HepG2 (cell line): Measurements from ENCODE around the gene ZNRF3. TPM values are rescaled to one million over a fixed set of nuclear protein-coding genes. Genes with fewer than 3 reads are reported as not detected.

Experiments used
- EEA1 ChIP-seq: sonication (generic); formaldehyde crosslinking; IDR thresholded peaks from 2 replicates; pipeline ENCODE4 v1.5.1; 2020; ENCODE audit warnings: mild to moderate bottlenecking, missing genetic modification reagents, borderline replicate concordance
- ELF3 ChIP-seq: IDR thresholded peaks from 2 replicates; pipeline ENCODE4 v1.6.1; 2016; ENCODE audit warnings: missing genetic modification reagents, missing compliant biosample characterization
- MIER3 ChIP-seq: IDR thresholded peaks from 2 replicates; pipeline ENCODE4 v1.6.1; 2016; ENCODE audit warnings: missing compliant biosample characterization, borderline replicate concordance
- RFX3 ChIP-seq: IDR thresholded peaks from 2 replicates; pipeline ENCODE4 v1.6.1; 2016; ENCODE audit warnings: missing biosample characterization, missing genetic modification reagents
- SETDB1 ChIP-seq: sonication (generic); formaldehyde crosslinking; IDR thresholded peaks from 2 replicates; pipeline ENCODE4 v1.5.1; 2020; ENCODE audit warnings: missing genetic modification reagents, mild to moderate bottlenecking, borderline replicate concordance
- SRY ChIP-seq: sonication (generic); formaldehyde crosslinking; IDR thresholded peaks from 2 replicates; pipeline ENCODE4 v1.8.0; 2022; ENCODE audit warnings: mild to moderate bottlenecking, missing genetic modification reagents
- TCF12 ChIP-seq, 2 experiments: fragments of 450-650 bp in 1 of 2; sonication (generic) in 1 of 2; formaldehyde crosslinking in 1 of 2; IDR thresholded peaks; 2 replicates each; pipeline versions ENCODE4 v1.6.1 to v1.8.0; 2017 to 2022; ENCODE audit warnings: antibody characterized with exemption in 1 of 2, mild to moderate bottlenecking in 1 of 2, missing genetic modification reagents in 1 of 2, moderate library complexity in 1 of 2
- YY1 ChIP-seq: IDR thresholded peaks from 2 replicates; pipeline ENCODE4 v1.6.1; 2011; ENCODE audit warnings: low read length, low read depth, moderate library complexity, mild to moderate bottlenecking; ENCODE audit not compliant: insufficient read depth, insufficient replicate concordance
- ZKSCAN5 ChIP-seq: sonication (generic); formaldehyde crosslinking; IDR thresholded peaks from 2 replicates; pipeline ENCODE4 v1.5.1; 2020; ENCODE audit warnings: mild to moderate bottlenecking, missing genetic modification reagents
- ZNF367 ChIP-seq: sonication (generic); formaldehyde crosslinking; IDR thresholded peaks from 2 replicates; pipeline ENCODE4 v1.4.0; 2020; ENCODE audit warnings: missing genetic modification reagents, borderline replicate concordance
- ZNF383 ChIP-seq: sonication (generic); formaldehyde crosslinking; IDR thresholded peaks from 2 replicates; pipeline ENCODE4 v1.4.0; 2020; ENCODE audit warnings: missing genetic modification reagents, mild to moderate bottlenecking, borderline replicate concordance
- ZNF660 ChIP-seq: sonication (generic); formaldehyde crosslinking; IDR thresholded peaks from 2 replicates; pipeline ENCODE4 v1.5.1; 2020; ENCODE audit warnings: mild to moderate bottlenecking, low read depth, missing genetic modification reagents, borderline replicate concordance
- ZNF775 ChIP-seq: sonication (generic); formaldehyde crosslinking; IDR thresholded peaks from 2 replicates; pipeline ENCODE4 v1.4.0; 2020; ENCODE audit warnings: missing genetic modification reagents, mild to moderate bottlenecking, moderate library complexity, borderline replicate concordance
- polyA plus RNA-seq, 8 experiments: library from polyadenylated mRNA; depleted of rRNA in 3 of 8; stranded (reverse) in 7 of 8; unstranded in 1 of 8; fragments of >200 nt; fragmentation: Illumina TruSeq in 4 of 8; extraction: Trizol in 4 of 8; gene quantifications; 2 replicates each; pipeline versions ENCODE4 v1.2.1 to v1.2.3, GENCODE V29; 2011 to 2016; ENCODE audit warnings: low read depth in 4 of 8, missing spikeins in 1 of 8, mixed read lengths in 1 of 8; ENCODE audit not compliant: insufficient read depth in 1 of 8
- total RNA-seq, 5 experiments: library from RNA; depleted of rRNA; stranded (reverse); fragments of >200 nt; fragmentation: Illumina TruSeq; extraction: Trizol; gene quantifications; 2 replicates each; pipeline ENCODE4 v1.2.3, GENCODE V29; 2016; ENCODE audit warnings: low read depth in 1 of 5
- TF ChIP-seq, protein P1 (sequence below): sonication (generic); formaldehyde crosslinking; IDR thresholded peaks from 2 replicates; pipeline ENCODE4 v1.5.0; 2020; ENCODE audit warnings: mild to moderate bottlenecking, missing genetic modification reagents, borderline replicate concordance
- TF ChIP-seq, protein P2 (sequence below): sonication (generic); formaldehyde crosslinking; IDR thresholded peaks from 2 replicates; pipeline ENCODE4 v1.4.0; 2020; ENCODE audit warnings: missing genetic modification reagents, borderline replicate concordance
- TF ChIP-seq, protein P3 (sequence below): sonication (generic); formaldehyde crosslinking; IDR thresholded peaks from 2 replicates; pipeline ENCODE4 v1.5.0; 2020; ENCODE audit warnings: missing genetic modification reagents
- TF ChIP-seq, protein P4 (sequence below): sonication (generic); formaldehyde crosslinking; IDR thresholded peaks from 2 replicates; pipeline ENCODE4 v1.5.0; 2020; ENCODE audit warnings: mild to moderate bottlenecking, missing genetic modification reagents, moderate library complexity

ZNRF3 gene
- total and polyA plus RNA-seq, 2 of the 13 experiments (the other 11 are each of a cell fraction or from before 2014, with no cell fraction given) = 20.3 to 36.7 TPM

DNA sequence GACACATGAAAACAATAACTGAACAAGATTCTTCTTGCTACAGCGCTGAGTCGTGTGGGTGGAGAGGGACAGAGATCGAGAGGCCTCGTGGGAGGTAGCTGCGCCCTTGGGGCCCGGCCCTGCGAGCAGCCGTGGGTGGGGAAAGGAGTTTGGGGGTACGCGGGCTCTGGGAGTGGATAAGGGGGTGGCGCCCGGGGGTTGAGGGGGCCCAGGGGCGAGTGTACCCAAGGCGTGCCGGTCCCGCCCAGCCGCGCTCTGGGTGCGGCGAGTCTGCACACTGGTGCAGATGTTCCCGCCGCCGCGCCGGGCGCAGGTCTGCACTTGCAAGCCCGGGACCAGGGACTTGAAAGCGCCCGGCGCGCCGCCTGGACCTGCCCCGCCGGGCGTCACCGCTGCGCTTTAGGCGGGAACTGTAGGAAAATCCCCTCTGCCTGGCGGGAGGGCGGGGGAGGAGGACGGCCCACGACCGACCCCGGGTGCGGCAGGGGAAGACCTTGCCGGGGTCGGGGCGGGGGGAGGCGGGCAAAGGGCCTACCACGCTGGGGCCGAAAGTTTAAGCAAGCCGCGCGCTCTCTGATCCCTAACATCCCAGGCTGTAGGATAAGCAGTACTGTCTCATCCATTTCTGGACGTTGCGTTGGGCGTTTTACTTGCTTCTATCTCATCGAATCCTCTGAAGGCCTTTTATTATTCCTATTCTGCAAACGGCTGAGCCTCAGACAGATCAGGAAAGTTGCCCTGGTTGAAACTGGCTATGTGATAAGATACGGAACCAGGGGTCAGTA lies 188.1 kb downstream of the ZNRF3 start (continued):
- 0 out of 2 replicates have a peak, but pooled peaks have one; percentile 46 for TF ChIP-seq SRY (CRISPR knock-in tag)
- 0 out of 2 replicates have a peak, but pooled peaks have one; percentile 24 for TF ChIP-seq EEA1 (CRISPR knock-in tag)
- TF ChIP-seq ELF3 (CRISPR knock-in tag) = no peak
- TF ChIP-seq TCF12 (IDR thresholded peaks at IDR 0.05) = no peak
- no peak for TF ChIP-seq TCF12 (CRISPR knock-in tag; IDR thresholded peaks at IDR 0.05)
- TF ChIP-seq ZNF660 (CRISPR knock-in tag) = no peak
- TF ChIP-seq, protein P1, sequence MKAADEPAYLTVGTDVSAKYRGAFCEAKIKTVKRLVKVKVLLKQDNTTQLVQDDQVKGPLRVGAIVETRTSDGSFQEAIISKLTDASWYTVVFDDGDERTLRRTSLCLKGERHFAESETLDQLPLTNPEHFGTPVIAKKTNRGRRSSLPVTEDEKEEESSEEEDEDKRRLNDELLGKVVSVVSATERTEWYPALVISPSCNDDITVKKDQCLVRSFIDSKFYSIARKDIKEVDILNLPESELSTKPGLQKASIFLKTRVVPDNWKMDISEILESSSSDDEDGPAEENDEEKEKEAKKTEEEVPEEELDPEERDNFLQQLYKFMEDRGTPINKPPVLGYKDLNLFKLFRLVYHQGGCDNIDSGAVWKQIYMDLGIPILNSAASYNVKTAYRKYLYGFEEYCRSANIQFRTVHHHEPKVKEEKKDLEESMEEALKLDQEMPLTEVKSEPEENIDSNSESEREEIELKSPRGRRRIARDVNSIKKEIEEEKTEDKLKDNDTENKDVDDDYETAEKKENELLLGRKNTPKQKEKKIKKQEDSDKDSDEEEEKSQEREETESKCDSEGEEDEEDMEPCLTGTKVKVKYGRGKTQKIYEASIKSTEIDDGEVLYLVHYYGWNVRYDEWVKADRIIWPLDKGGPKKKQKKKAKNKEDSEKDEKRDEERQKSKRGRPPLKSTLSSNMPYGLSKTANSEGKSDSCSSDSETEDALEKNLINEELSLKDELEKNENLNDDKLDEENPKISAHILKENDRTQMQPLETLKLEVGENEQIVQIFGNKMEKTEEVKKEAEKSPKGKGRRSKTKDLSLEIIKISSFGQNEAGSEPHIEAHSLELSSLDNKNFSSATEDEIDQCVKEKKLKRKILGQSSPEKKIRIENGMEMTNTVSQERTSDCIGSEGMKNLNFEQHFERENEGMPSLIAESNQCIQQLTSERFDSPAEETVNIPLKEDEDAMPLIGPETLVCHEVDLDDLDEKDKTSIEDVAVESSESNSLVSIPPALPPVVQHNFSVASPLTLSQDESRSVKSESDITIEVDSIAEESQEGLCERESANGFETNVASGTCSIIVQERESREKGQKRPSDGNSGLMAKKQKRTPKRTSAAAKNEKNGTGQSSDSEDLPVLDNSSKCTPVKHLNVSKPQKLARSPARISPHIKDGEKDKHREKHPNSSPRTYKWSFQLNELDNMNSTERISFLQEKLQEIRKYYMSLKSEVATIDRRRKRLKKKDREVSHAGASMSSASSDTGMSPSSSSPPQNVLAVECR = no peak; the same call in 1 of the 2 replicates
- TF ChIP-seq, protein P2, sequence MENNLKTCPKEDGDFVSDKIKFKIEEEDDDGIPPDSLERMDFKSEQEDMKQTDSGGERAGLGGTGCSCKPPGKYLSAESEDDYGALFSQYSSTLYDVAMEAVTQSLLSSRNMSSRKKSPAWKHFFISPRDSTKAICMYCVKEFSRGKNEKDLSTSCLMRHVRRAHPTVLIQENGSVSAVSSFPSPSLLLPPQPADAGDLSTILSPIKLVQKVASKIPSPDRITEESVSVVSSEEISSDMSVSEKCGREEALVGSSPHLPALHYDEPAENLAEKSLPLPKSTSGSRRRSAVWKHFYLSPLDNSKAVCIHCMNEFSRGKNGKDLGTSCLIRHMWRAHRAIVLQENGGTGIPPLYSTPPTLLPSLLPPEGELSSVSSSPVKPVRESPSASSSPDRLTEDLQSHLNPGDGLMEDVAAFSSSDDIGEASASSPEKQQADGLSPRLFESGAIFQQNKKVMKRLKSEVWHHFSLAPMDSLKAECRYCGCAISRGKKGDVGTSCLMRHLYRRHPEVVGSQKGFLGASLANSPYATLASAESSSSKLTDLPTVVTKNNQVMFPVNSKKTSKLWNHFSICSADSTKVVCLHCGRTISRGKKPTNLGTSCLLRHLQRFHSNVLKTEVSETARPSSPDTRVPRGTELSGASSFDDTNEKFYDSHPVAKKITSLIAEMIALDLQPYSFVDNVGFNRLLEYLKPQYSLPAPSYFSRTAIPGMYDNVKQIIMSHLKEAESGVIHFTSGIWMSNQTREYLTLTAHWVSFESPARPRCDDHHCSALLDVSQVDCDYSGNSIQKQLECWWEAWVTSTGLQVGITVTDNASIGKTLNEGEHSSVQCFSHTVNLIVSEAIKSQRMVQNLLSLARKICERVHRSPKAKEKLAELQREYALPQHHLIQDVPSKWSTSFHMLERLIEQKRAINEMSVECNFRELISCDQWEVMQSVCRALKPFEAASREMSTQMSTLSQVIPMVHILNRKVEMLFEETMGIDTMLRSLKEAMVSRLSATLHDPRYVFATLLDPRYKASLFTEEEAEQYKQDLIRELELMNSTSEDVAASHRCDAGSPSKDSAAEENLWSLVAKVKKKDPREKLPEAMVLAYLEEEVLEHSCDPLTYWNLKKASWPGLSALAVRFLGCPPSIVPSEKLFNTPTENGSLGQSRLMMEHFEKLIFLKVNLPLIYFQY (CRISPR knock-in tag) = no peak; the same call in 1 of the 2 replicates
- no peak for TF ChIP-seq ZNF775 (CRISPR knock-in tag)
- TF ChIP-seq RFX3 (CRISPR knock-in tag) = no peak
- no peak for TF ChIP-seq MIER3 (CRISPR knock-in tag)
- no peak for TF ChIP-seq ZKSCAN5
- TF ChIP-seq, protein P3, sequence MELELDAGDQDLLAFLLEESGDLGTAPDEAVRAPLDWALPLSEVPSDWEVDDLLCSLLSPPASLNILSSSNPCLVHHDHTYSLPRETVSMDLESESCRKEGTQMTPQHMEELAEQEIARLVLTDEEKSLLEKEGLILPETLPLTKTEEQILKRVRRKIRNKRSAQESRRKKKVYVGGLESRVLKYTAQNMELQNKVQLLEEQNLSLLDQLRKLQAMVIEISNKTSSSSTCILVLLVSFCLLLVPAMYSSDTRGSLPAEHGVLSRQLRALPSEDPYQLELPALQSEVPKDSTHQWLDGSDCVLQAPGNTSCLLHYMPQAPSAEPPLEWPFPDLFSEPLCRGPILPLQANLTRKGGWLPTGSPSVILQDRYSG (CRISPR knock-in tag) = no peak
- TF ChIP-seq, protein P4, sequence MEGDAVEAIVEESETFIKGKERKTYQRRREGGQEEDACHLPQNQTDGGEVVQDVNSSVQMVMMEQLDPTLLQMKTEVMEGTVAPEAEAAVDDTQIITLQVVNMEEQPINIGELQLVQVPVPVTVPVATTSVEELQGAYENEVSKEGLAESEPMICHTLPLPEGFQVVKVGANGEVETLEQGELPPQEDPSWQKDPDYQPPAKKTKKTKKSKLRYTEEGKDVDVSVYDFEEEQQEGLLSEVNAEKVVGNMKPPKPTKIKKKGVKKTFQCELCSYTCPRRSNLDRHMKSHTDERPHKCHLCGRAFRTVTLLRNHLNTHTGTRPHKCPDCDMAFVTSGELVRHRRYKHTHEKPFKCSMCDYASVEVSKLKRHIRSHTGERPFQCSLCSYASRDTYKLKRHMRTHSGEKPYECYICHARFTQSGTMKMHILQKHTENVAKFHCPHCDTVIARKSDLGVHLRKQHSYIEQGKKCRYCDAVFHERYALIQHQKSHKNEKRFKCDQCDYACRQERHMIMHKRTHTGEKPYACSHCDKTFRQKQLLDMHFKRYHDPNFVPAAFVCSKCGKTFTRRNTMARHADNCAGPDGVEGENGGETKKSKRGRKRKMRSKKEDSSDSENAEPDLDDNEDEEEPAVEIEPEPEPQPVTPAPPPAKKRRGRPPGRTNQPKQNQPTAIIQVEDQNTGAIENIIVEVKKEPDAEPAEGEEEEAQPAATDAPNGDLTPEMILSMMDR = 0 out of 2 replicates have a peak, but pooled peaks have one; percentile 12
- peak; percentile 36 for TF ChIP-seq YY1
- TF ChIP-seq ZNF383 = no peak
- no peak for TF ChIP-seq ZNF367 (CRISPR knock-in tag)
- TF ChIP-seq SETDB1 (CRISPR knock-in tag) = no peak
